HepG2 (cell line): ENCODE results near the gene DAG1. TPM values are rescaled to one million over a fixed set of nuclear protein-coding genes. Genes with fewer than 3 reads are reported as not detected.

Experiments used
- BORCS8-MEF2B ChIP-seq: sonication (generic); formaldehyde crosslinking; IDR thresholded peaks from 2 replicates; pipeline ENCODE4 v1.8.0; 2022; ENCODE audit warnings: mild to moderate bottlenecking, missing genetic modification reagents
- HNF4G ChIP-seq, 2 experiments: sonication (generic) in 1 of 2; formaldehyde crosslinking in 1 of 2; IDR thresholded peaks; 2 replicates each; pipeline versions ENCODE4 v1.4.0 to v1.6.1; 2011 to 2020; ENCODE audit warnings: borderline replicate concordance in 2 of 2, low read depth in 2 of 2, mild to moderate bottlenecking in 2 of 2, low read length in 1 of 2, missing genetic modification reagents in 1 of 2, moderate library complexity in 1 of 2
- KAT8 ChIP-seq: IDR thresholded peaks from 2 replicates; pipeline ENCODE4 v1.6.1; 2016; ENCODE audit warnings: missing genetic modification reagents, missing compliant biosample characterization
- KDM5A ChIP-seq: fragments of 200-600 bp; sonication (generic); IDR thresholded peaks from 2 replicates; pipeline ENCODE4 v1.7.0; 2018; ENCODE audit warnings: antibody characterized with exemption, mild to moderate bottlenecking, low read length, borderline replicate concordance
- NR2C2 ChIP-seq: sonication (generic); formaldehyde crosslinking; IDR thresholded peaks from 2 replicates; pipeline ENCODE4 v1.4.0; 2020; ENCODE audit warnings: missing genetic modification reagents, mild to moderate bottlenecking, moderate library complexity, borderline replicate concordance
- PHF5A ChIP-seq: IDR thresholded peaks from one replicate; pipeline ENCODE4 v1.6.1; 2018; ENCODE audit warnings: low read depth, missing genetic modification reagents; ENCODE audit not compliant: unreplicated experiment
- POLR2AphosphoS5 ChIP-seq: IDR thresholded peaks from 2 replicates; pipeline ENCODE4 v1.6.1; 2012; ENCODE audit warnings: low read depth, low read length
- ZNF224 ChIP-seq: sonication (generic); formaldehyde crosslinking; IDR thresholded peaks from 2 replicates; pipeline ENCODE4 v1.5.0; 2020; ENCODE audit warnings: mild to moderate bottlenecking, missing genetic modification reagents
- ZNF34 ChIP-seq: sonication (generic); formaldehyde crosslinking; IDR thresholded peaks from 2 replicates; pipeline ENCODE4 v1.4.0; 2020; ENCODE audit warnings: mild to moderate bottlenecking, missing genetic modification reagents, borderline replicate concordance
- ZNF562 ChIP-seq: sonication (generic); formaldehyde crosslinking; IDR thresholded peaks from 2 replicates; pipeline ENCODE4 v1.8.0; 2022; ENCODE audit warnings: missing genetic modification reagents, borderline replicate concordance
- polyA plus RNA-seq, 8 experiments: library from polyadenylated mRNA; depleted of rRNA in 3 of 8; stranded (reverse) in 7 of 8; unstranded in 1 of 8; fragments of >200 nt; fragmentation: Illumina TruSeq in 4 of 8; extraction: Trizol in 4 of 8; gene quantifications; 2 replicates each; pipeline versions ENCODE4 v1.2.1 to v1.2.3, GENCODE V29; 2011 to 2016; ENCODE audit warnings: low read depth in 4 of 8, missing spikeins in 1 of 8, mixed read lengths in 1 of 8; ENCODE audit not compliant: insufficient read depth in 1 of 8
- total RNA-seq, 5 experiments: library from RNA; depleted of rRNA; stranded (reverse); fragments of >200 nt; fragmentation: Illumina TruSeq; extraction: Trizol; gene quantifications; 2 replicates each; pipeline ENCODE4 v1.2.3, GENCODE V29; 2016; ENCODE audit warnings: low read depth in 1 of 5
- TF ChIP-seq, protein P1 (sequence below): sonication (generic); formaldehyde crosslinking; IDR thresholded peaks from 2 replicates; pipeline ENCODE4 v1.4.0; 2020; ENCODE audit warnings: missing genetic modification reagents, low read depth, mild to moderate bottlenecking, borderline replicate concordance
- TF ChIP-seq, protein P2 (sequence below): sonication (generic); formaldehyde crosslinking; IDR thresholded peaks from 2 replicates; pipeline ENCODE4 v1.4.0; 2020; ENCODE audit warnings: missing genetic modification reagents
- TF ChIP-seq, protein P3 (sequence below): IDR thresholded peaks from 2 replicates; pipeline ENCODE4 v1.6.1; 2016; ENCODE audit warnings: mild to moderate bottlenecking
- TF ChIP-seq, protein P4 (sequence below): IDR thresholded peaks from 2 replicates; pipeline ENCODE4 v1.6.1; 2016; ENCODE audit warnings: low read depth, control low read depth
- TF ChIP-seq, protein P5 (sequence below): sonication (generic); formaldehyde crosslinking; IDR thresholded peaks from 2 replicates; pipeline ENCODE4 v1.4.0; 2020; ENCODE audit warnings: missing genetic modification reagents, borderline replicate concordance

DAG1 gene
- total and polyA plus RNA-seq, 2 of the 13 experiments (the other 11 are each of a cell fraction or from before 2014, with no cell fraction given): 47.3 to 50.4 TPM

DNA sequence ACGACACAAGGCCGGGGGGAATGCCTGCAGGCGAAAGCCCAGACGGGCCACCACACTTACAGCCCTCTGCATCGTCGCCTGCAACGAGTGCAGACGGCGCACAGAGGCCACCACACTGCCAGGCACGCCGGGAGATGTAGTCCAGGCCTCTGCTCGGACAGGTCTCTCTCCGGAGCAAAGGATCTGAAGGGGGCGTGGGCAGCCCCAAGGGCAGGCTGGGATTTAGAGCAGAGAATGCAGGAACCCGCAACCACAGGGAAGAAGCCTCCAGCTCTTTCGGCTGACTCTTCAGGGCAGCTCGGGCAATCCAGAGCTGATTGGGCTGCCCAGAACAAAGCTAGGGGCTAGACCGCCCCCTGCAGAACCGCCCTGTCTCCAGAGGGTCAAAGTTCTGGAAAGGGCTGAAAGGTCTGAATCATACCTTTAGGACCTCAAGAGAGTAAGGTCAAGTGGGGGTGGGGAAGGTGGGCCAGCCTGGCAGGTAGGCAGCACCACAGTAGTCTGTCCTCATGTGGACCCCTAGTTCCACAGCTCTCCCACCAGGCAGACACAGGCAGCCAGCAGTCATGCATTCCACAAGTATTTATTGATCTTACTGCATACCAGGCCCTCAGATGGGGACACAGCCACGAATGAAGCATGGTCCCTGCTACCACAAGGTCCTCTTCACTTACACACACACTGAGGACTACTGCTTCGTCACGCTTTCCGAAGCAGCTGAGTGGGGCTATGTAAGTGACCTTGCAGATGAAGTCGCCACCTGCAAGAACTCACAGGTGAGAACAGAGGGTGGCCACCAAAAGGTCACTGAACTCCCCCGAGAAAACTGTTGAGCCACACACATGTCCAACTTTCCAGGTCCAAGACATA, 47.5 kb upstream of the DAG1 start, which contains the start of gene AMT (continued):
- TF ChIP-seq, protein P1, sequence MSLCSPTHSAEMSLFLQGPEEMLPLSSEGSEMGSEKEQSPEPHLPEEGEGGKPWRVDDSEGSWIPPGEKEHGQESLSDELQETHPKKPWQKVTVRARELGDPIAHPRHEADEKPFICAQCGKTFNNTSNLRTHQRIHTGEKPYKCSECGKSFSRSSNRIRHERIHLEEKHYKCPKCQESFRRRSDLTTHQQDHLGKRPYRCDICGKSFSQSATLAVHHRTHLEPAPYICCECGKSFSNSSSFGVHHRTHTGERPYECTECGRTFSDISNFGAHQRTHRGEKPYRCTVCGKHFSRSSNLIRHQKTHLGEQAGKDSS (CRISPR knock-in tag): peak; percentile 69; the same call in 1 of the 2 replicates
- peak; percentile 89 for TF ChIP-seq HNF4G (IDR thresholded peaks at IDR 0.05; ENCODE audit: borderline replicate concordance, low read depth, low read length)
- peak; percentile 43; the same call in 1 of the 2 replicates for TF ChIP-seq HNF4G (CRISPR knock-in tag; IDR thresholded peaks at IDR 0.05; ENCODE audit: borderline replicate concordance, low read depth)
- TF ChIP-seq, protein P2, sequence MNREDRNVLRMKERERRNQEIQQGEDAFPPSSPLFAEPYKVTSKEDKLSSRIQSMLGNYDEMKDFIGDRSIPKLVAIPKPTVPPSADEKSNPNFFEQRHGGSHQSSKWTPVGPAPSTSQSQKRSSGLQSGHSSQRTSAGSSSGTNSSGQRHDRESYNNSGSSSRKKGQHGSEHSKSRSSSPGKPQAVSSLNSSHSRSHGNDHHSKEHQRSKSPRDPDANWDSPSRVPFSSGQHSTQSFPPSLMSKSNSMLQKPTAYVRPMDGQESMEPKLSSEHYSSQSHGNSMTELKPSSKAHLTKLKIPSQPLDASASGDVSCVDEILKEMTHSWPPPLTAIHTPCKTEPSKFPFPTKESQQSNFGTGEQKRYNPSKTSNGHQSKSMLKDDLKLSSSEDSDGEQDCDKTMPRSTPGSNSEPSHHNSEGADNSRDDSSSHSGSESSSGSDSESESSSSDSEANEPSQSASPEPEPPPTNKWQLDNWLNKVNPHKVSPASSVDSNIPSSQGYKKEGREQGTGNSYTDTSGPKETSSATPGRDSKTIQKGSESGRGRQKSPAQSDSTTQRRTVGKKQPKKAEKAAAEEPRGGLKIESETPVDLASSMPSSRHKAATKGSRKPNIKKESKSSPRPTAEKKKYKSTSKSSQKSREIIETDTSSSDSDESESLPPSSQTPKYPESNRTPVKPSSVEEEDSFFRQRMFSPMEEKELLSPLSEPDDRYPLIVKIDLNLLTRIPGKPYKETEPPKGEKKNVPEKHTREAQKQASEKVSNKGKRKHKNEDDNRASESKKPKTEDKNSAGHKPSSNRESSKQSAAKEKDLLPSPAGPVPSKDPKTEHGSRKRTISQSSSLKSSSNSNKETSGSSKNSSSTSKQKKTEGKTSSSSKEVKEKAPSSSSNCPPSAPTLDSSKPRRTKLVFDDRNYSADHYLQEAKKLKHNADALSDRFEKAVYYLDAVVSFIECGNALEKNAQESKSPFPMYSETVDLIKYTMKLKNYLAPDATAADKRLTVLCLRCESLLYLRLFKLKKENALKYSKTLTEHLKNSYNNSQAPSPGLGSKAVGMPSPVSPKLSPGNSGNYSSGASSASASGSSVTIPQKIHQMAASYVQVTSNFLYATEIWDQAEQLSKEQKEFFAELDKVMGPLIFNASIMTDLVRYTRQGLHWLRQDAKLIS (CRISPR knock-in tag): no peak
- TF ChIP-seq, protein P3, sequence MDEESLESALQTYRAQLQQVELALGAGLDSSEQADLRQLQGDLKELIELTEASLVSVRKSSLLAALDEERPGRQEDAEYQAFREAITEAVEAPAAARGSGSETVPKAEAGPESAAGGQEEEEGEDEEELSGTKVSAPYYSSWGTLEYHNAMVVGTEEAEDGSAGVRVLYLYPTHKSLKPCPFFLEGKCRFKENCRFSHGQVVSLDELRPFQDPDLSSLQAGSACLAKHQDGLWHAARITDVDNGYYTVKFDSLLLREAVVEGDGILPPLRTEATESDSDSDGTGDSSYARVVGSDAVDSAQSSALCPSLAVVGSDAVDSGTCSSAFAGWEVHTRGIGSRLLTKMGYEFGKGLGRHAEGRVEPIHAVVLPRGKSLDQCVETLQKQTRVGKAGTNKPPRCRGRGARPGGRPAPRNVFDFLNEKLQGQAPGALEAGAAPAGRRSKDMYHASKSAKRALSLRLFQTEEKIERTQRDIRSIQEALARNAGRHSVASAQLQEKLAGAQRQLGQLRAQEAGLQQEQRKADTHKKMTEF (CRISPR knock-in tag): peak; percentile 29
- TF ChIP-seq, protein P4, sequence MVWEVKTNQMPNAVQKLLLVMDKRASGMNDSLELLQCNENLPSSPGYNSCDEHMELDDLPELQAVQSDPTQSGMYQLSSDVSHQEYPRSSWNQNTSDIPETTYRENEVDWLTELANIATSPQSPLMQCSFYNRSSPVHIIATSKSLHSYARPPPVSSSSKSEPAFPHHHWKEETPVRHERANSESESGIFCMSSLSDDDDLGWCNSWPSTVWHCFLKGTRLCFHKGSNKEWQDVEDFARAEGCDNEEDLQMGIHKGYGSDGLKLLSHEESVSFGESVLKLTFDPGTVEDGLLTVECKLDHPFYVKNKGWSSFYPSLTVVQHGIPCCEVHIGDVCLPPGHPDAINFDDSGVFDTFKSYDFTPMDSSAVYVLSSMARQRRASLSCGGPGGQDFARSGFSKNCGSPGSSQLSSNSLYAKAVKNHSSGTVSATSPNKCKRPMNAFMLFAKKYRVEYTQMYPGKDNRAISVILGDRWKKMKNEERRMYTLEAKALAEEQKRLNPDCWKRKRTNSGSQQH: peak; percentile 25; the same call in 1 of the 2 replicates
- peak; percentile 63; the same call in 1 of the 2 replicates for TF ChIP-seq KAT8 (CRISPR knock-in tag)
- 0 out of 2 replicates have a peak, but pooled peaks have one; percentile 77 for TF ChIP-seq ZNF34 (CRISPR knock-in tag)
- TF ChIP-seq, protein P5, sequence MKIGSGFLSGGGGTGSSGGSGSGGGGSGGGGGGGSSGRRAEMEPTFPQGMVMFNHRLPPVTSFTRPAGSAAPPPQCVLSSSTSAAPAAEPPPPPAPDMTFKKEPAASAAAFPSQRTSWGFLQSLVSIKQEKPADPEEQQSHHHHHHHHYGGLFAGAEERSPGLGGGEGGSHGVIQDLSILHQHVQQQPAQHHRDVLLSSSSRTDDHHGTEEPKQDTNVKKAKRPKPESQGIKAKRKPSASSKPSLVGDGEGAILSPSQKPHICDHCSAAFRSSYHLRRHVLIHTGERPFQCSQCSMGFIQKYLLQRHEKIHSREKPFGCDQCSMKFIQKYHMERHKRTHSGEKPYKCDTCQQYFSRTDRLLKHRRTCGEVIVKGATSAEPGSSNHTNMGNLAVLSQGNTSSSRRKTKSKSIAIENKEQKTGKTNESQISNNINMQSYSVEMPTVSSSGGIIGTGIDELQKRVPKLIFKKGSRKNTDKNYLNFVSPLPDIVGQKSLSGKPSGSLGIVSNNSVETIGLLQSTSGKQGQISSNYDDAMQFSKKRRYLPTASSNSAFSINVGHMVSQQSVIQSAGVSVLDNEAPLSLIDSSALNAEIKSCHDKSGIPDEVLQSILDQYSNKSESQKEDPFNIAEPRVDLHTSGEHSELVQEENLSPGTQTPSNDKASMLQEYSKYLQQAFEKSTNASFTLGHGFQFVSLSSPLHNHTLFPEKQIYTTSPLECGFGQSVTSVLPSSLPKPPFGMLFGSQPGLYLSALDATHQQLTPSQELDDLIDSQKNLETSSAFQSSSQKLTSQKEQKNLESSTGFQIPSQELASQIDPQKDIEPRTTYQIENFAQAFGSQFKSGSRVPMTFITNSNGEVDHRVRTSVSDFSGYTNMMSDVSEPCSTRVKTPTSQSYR (CRISPR knock-in tag): peak; percentile 95
- TF ChIP-seq BORCS8-MEF2B (CRISPR knock-in tag): 0 out of 2 replicates have a peak, but pooled peaks have one; percentile 12
- TF ChIP-seq ZNF224 (CRISPR knock-in tag): 0 out of 2 replicates have a peak, but pooled peaks have one; percentile 31
- peak; percentile 89 for TF ChIP-seq NR2C2 (CRISPR knock-in tag)
- TF ChIP-seq PHF5A (CRISPR knock-in tag): no peak
- peak; percentile 68 for TF ChIP-seq POLR2AphosphoS5
- no peak; the same call in 1 of the 2 replicates for TF ChIP-seq KDM5A
- no peak for TF ChIP-seq ZNF562 (CRISPR knock-in tag)
